NCI-H1417 (cell line): ENCODE measurements around the gene PPP4R3B.
"Not testable (repeated sequence)": the region's sequence is repeated elsewhere in the genome, so short reads cannot be mapped to it uniquely, and the experiment has no call there.

ENCODE experiments used
- DNase-seq, 3 experiments: peaks; one replicate each; lab custom pipeline; 2025; lab: John Stamatoyannopoulos, UW

The PPP4R3B gene

GRCh38 chr2:55617175-55618024 lies at the start of gene PPP4R3B:
Gene PPP4R3B, minus strand, starts transcription at chr2:55617622. Its CDS starts 337 bp downstream, at chr2:55617285.
- DNase-seq: peak; percentile 99 to 100 (median 100)

GRCh38 chr2:55653255-55653654 lies 35.8 kb upstream of the PPP4R3B start:
- no peak for DNase-seq

- DNase-seq: no peak
These were observed 31.8 kb upstream of the PPP4R3B start for GRCh38 chr2:55649211-55649610.

GRCh38 chr2:55636831-55637230 lies 19.4 kb upstream of the PPP4R3B start:
- no peak for DNase-seq

- DNase-seq: no peak
These were observed 11.5 kb upstream of the PPP4R3B start for GRCh38 chr2:55628931-55629330.

- DNase-seq: no peak
These were observed 10.5 kb upstream of the PPP4R3B start for GRCh38 chr2:55627915-55628314.

GRCh38 chr2:55621802-55622201 lies 4.4 kb upstream of the PPP4R3B start:
- DNase-seq: no peak

- no peak for DNase-seq
These were observed 2.8 kb upstream of the PPP4R3B start for GRCh38 chr2:55620123-55620779.

GRCh38 chr2:55618275-55619055 lies 1.0 kb upstream of the PPP4R3B start:
- DNase-seq: peak; percentile 63 to 79 (median 66)

GRCh38 chr2:55618025-55618274 lies 528 bp upstream of the PPP4R3B start:
- no peak for DNase-seq

- DNase-seq: peak; percentile 54 to 84 (median 71)
These were observed 759 bp downstream of the PPP4R3B start for GRCh38 chr2:55616551-55617174.

GRCh38 chr2:55611997-55612396 lies 5.4 kb downstream of the PPP4R3B start:
- DNase-seq: no peak

- no peak for DNase-seq
These were observed 6.3 kb downstream of the PPP4R3B start for GRCh38 chr2:55610954-55611743.

- DNase-seq: no peak
These were observed 7.4 kb downstream of the PPP4R3B start for GRCh38 chr2:55609938-55610578.

- DNase-seq: no peak
These were observed 8.1 kb downstream of the PPP4R3B start for GRCh38 chr2:55609193-55609794.

- DNase-seq: no peak
These were observed 9.7 kb downstream of the PPP4R3B start for GRCh38 chr2:55607717-55608116.

- DNase-seq: no peak
These were observed 13.3 kb downstream of the PPP4R3B start for GRCh38 chr2:55604027-55604565.

GRCh38 chr2:55601849-55602248 lies 15.6 kb downstream of the PPP4R3B start:
- DNase-seq: no peak

GRCh38 chr2:55598056-55598795 lies 19.2 kb downstream of the PPP4R3B start:
- DNase-seq: no peak

GRCh38 chr2:55596795-55597194 lies 20.6 kb downstream of the PPP4R3B start:
- not testable (repeated sequence) for DNase-seq
